K562 (cell line): Measurements from ENCODE around the gene ARHGAP4. TPM values are rescaled to one million over a fixed set of nuclear protein-coding genes. Genes with fewer than 3 reads are reported as not detected.
A peak's percentile ranks its signal among the peaks of the same experiment; 100 is the strongest.

Experiments used
- ERF ChIP-seq: fragments of 450-650 bp; formaldehyde crosslinking; IDR thresholded peaks from 2 replicates; pipeline ENCODE4 v1.4.0; 2020; ENCODE audit warnings: mild to moderate bottlenecking, mixed read lengths
- ILF3 ChIP-seq: fragments of 450-650 bp; IDR thresholded peaks from 2 replicates; pipeline ENCODE4 v1.6.1; 2018; ENCODE audit warnings: antibody characterized with exemption, mild to moderate bottlenecking, moderate library complexity, borderline replicate concordance
- NONO ChIP-seq, 2 experiments: fragments of 200-400 bp in 1 of 2; fragments of 450-650 bp in 1 of 2; formaldehyde crosslinking in 1 of 2; IDR thresholded peaks; 2 replicates each; pipeline ENCODE4 v1.6.1; 2017; ENCODE audit warnings: low read depth in 2 of 2, mild to moderate bottlenecking in 2 of 2, moderate library complexity in 2 of 2, low read length in 1 of 2
- NR4A1 ChIP-seq, 2 experiments: fragments of 250-450 bp in 1 of 2; fragments of 450-650 bp in 1 of 2; sonication (Bioruptor Pico) in 1 of 2; IDR thresholded peaks; 2 replicates each; pipeline versions ENCODE4 v1.4.0 to v1.6.1; 2016 to 2020; ENCODE audit warnings: mild to moderate bottlenecking in 2 of 2, missing compliant biosample characterization in 1 of 2, missing genetic modification characterization in 1 of 2, moderate library complexity in 1 of 2
- STAG1 ChIP-seq: sonication (generic); formaldehyde crosslinking; IDR thresholded peaks from 2 replicates; pipeline ENCODE4 v1.5.0; 2020; ENCODE audit warnings: missing genetic modification reagents, borderline replicate concordance
- ZEB2 ChIP-seq: fragments of 450-650 bp; IDR thresholded peaks from 2 replicates; pipeline ENCODE4 v1.6.1; 2016
- ZNF24 ChIP-seq: fragments of 450-650 bp; IDR thresholded peaks from 2 replicates; pipeline ENCODE4 v1.6.1; 2016
- ZNF696 ChIP-seq: fragments of 250-450 bp; sonication (Bioruptor Pico); conservative IDR thresholded peaks from 2 replicates; pipeline ENCODE4 v1.4.0; 2020; ENCODE audit warnings: mild to moderate bottlenecking, moderate library complexity
- polyA plus RNA-seq, 8 experiments: library from polyadenylated mRNA; depleted of rRNA in 4 of 8; stranded (reverse) in 5 of 8; unstranded in 3 of 8; fragments of >200 nt; fragmentation: Nextera tagmentation in 2 of 8; fragmentation: Illumina TruSeq in 1 of 8; extraction: Ambion mirVana in 2 of 8; extraction: Trizol in 1 of 8; gene quantifications; 2 replicates each; pipeline versions ENCODE4 v1.2.1 to v1.2.3, GENCODE V29; 2011 to 2014; ENCODE audit warnings: inconsistent platforms in 1 of 8, missing spikeins in 1 of 8
- total RNA-seq, 7 experiments: library from RNA; depleted of rRNA in 6 of 7; stranded (reverse); fragments of >200 nt in 6 of 7; fragmentation: Illumina TruSeq in 2 of 7; extraction: Trizol in 2 of 7; gene quantifications; 2 replicates each; pipeline versions ENCODE4 v1.2.1 to v1.2.3, GENCODE V29; 2011 to 2021; ENCODE audit warnings: low replicate concordance in 1 of 7
- TF ChIP-seq, protein P1 (sequence below), 2 experiments: fragments of 450-650 bp; formaldehyde crosslinking in 1 of 2; IDR thresholded peaks; 2 replicates each; pipeline versions ENCODE4 v1.4.0 to v1.6.1; 2014 to 2020; ENCODE audit warnings: mild to moderate bottlenecking in 2 of 2, borderline replicate concordance in 1 of 2, low read depth in 1 of 2
- TF ChIP-seq, protein P2 (sequence below): fragments of 200-400 bp; formaldehyde crosslinking; IDR thresholded peaks from 2 replicates; pipeline ENCODE4 v1.6.1; 2017; ENCODE audit warnings: mild to moderate bottlenecking, low read depth, low read length, moderate library complexity

ARHGAP4 gene
- total and polyA plus RNA-seq, 9 of the 15 experiments (the other 6 are each of a cell fraction or from before 2014, with no cell fraction given) = 0.30 to 81.8 (median 13.5) TPM

- TF ChIP-seq, protein P1, sequence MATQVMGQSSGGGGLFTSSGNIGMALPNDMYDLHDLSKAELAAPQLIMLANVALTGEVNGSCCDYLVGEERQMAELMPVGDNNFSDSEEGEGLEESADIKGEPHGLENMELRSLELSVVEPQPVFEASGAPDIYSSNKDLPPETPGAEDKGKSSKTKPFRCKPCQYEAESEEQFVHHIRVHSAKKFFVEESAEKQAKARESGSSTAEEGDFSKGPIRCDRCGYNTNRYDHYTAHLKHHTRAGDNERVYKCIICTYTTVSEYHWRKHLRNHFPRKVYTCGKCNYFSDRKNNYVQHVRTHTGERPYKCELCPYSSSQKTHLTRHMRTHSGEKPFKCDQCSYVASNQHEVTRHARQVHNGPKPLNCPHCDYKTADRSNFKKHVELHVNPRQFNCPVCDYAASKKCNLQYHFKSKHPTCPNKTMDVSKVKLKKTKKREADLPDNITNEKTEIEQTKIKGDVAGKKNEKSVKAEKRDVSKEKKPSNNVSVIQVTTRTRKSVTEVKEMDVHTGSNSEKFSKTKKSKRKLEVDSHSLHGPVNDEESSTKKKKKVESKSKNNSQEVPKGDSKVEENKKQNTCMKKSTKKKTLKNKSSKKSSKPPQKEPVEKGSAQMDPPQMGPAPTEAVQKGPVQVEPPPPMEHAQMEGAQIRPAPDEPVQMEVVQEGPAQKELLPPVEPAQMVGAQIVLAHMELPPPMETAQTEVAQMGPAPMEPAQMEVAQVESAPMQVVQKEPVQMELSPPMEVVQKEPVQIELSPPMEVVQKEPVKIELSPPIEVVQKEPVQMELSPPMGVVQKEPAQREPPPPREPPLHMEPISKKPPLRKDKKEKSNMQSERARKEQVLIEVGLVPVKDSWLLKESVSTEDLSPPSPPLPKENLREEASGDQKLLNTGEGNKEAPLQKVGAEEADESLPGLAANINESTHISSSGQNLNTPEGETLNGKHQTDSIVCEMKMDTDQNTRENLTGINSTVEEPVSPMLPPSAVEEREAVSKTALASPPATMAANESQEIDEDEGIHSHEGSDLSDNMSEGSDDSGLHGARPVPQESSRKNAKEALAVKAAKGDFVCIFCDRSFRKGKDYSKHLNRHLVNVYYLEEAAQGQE (IDR thresholded peaks at IDR 0.05; ENCODE audit: borderline replicate concordance) = peak; percentile 67
- TF ChIP-seq, protein P1 (CRISPR knock-in tag; IDR thresholded peaks at IDR 0.05; ENCODE audit: low read depth) = no peak
- no peak for TF ChIP-seq NR4A1 (CRISPR knock-in tag; IDR thresholded peaks at IDR 0.05)
- TF ChIP-seq NR4A1 (tag; IDR thresholded peaks at IDR 0.05) = no peak
- TF ChIP-seq ILF3 = no peak
- no peak for TF ChIP-seq ERF (CRISPR knock-in tag)
- TF ChIP-seq, protein P2, sequence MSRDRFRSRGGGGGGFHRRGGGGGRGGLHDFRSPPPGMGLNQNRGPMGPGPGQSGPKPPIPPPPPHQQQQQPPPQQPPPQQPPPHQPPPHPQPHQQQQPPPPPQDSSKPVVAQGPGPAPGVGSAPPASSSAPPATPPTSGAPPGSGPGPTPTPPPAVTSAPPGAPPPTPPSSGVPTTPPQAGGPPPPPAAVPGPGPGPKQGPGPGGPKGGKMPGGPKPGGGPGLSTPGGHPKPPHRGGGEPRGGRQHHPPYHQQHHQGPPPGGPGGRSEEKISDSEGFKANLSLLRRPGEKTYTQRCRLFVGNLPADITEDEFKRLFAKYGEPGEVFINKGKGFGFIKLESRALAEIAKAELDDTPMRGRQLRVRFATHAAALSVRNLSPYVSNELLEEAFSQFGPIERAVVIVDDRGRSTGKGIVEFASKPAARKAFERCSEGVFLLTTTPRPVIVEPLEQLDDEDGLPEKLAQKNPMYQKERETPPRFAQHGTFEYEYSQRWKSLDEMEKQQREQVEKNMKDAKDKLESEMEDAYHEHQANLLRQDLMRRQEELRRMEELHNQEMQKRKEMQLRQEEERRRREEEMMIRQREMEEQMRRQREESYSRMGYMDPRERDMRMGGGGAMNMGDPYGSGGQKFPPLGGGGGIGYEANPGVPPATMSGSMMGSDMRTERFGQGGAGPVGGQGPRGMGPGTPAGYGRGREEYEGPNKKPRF = no peak
- peak; percentile 87; the same call in 1 of the 2 replicates for TF ChIP-seq STAG1 (CRISPR knock-in tag)
- no peak for TF ChIP-seq ZEB2
- no peak for TF ChIP-seq ZNF696 (CRISPR knock-in tag)
- no peak for TF ChIP-seq ZNF24
- TF ChIP-seq NONO (IDR thresholded peaks at IDR 0.05; ENCODE audit: low read depth in 2 of 2, low read length in 1 of 2) = no peak
- TF ChIP-seq, all 486 proteins: peak for 34
Observed at GRCh38 chrX:153953342-153953830, 27.3 kb upstream of the ARHGAP4 start (continued).
